B cell (primary cell): Measurements from ENCODE around the gene DNASE1L3. TPM values are rescaled to one million over a fixed set of nuclear protein-coding genes. Genes with fewer than 3 reads are reported as not detected.

ENCODE experiments used
- ATAC-seq: fragments of 200-7000 bp; cut with Tn5 transposase; one replicate; pipeline ENCODE4 v1.10.0; 2021; ENCODE audit warnings: low read depth, mild to moderate bottlenecking, moderate number of reproducible peaks, moderate library complexity
- CTCF ChIA-PET: fragments of 350-600 bp; sonication (Branson Sonifier 250); formaldehyde crosslinking; loops from one replicate; lab custom pipeline; 2021; ENCODE audit warnings: antibody characterized with exemption, inconsistent platforms; lab: Charles Lee
- POLR2A ChIA-PET: fragments of 350-600 bp; sonication (Branson Sonifier 250); formaldehyde crosslinking; loops from one replicate; lab custom pipeline; 2021; ENCODE audit warnings: antibody characterized with exemption; lab: Charles Lee
- DNase-seq: peaks from one replicate; pipeline ENCODE4 v3.0.0; 2013
- H2AFZ ChIP-seq: 2 replicates; pipeline ENCODE4 v1.6.1; 2012; ENCODE audit warnings: mild to moderate bottlenecking, low read depth, low read length; ENCODE audit not compliant: insufficient read depth, poor library complexity, severe bottlenecking
- H3K27ac ChIP-seq, 2 donors: 1 replicate in 1 of 2; 2 replicates in 1 of 2; pipeline ENCODE4 v1.5.1; 2012 to 2013; ENCODE audit warnings: low read length in 2 of 2, mild to moderate bottlenecking in 2 of 2, moderate library complexity in 1 of 2
- H3K27me3 ChIP-seq, 4 experiments: fragments of 200-600 bp in 1 of 4; sonication (generic) in 1 of 4; replicated peaks in 1 of 4; 1 replicate in 2 of 4; 2 replicates in 2 of 4; pipeline versions ENCODE4 v1.6.1 to v1.7.0; 2013 to 2016; ENCODE audit warnings: low read length in 3 of 4, mild to moderate bottlenecking in 2 of 4, mixed read lengths in 1 of 4, moderate library complexity in 1 of 4; ENCODE audit not compliant: insufficient read depth in 4 of 4, control insufficient read depth in 3 of 4; ENCODE audit errors: control extremely low read depth in 1 of 4
- H3K36me3 ChIP-seq, 2 experiments: replicated peaks in 1 of 2; 1 replicate in 1 of 2; 2 replicates in 1 of 2; pipeline versions ENCODE4 v1.6.1 to v1.7.1; 2013; ENCODE audit warnings: low read length in 1 of 2; ENCODE audit not compliant: insufficient read depth in 2 of 2, control insufficient read depth in 1 of 2; ENCODE audit errors: control extremely low read depth in 1 of 2, extremely low read depth in 1 of 2
- H3K4me1 ChIP-seq, 2 donors: fragments of 200-600 bp in 1 of 2; sonication (generic) in 1 of 2; 1 replicate in 1 of 2; 2 replicates in 1 of 2; pipeline versions ENCODE4 v1.5.1 to v1.6.1; 2013 to 2017; ENCODE audit warnings: low read length in 2 of 2; ENCODE audit not compliant: control insufficient read depth in 2 of 2, insufficient read depth in 2 of 2
- H3K4me2 ChIP-seq: replicated peaks from 2 replicates; pipeline ENCODE3; 2012; ENCODE audit warnings: mild to moderate bottlenecking, low read depth, low read length; ENCODE audit not compliant: poor library complexity, severe bottlenecking
- H3K4me3 ChIP-seq, 5 experiments: fragments of 200-600 bp in 1 of 5; sonication (generic) in 1 of 5; 1 replicate in 3 of 5; 2 replicates in 2 of 5; pipeline versions ENCODE4 v1.5.1 to v1.7.0; 2011 to 2016; ENCODE audit warnings: low read length in 4 of 5, mild to moderate bottlenecking in 4 of 5, low read depth in 2 of 5, control low read depth in 1 of 5, moderate library complexity in 1 of 5; ENCODE audit not compliant: insufficient read depth in 1 of 5; ENCODE audit errors: control extremely low read depth in 1 of 5, extremely low read depth in 1 of 5
- H3K79me2 ChIP-seq: fragments of 200-600 bp; sonication (generic); one replicate; pipeline ENCODE4 v1.6.0; 2016; ENCODE audit warnings: low read length; ENCODE audit not compliant: control insufficient read depth, insufficient read depth
- H3K9ac ChIP-seq: fragments of 200-600 bp; sonication (generic); 2 replicates; pipeline ENCODE4 v1.6.1; 2017; ENCODE audit warnings: mild to moderate bottlenecking, low read length, moderate library complexity
- H3K9me3 ChIP-seq, 3 donors: one replicate each; pipeline versions ENCODE4 v1.6.1 to v1.7.1; 2013; ENCODE audit warnings: low read length in 2 of 3; ENCODE audit not compliant: control insufficient read depth in 2 of 3, insufficient read depth in 1 of 3; ENCODE audit errors: control extremely low read depth in 1 of 3
- H4K20me1 ChIP-seq: 2 replicates; pipeline ENCODE4 v1.6.0; 2012; ENCODE audit warnings: mild to moderate bottlenecking, low read length; ENCODE audit not compliant: insufficient read depth, control insufficient read depth, poor library complexity, severe bottlenecking
- H3K27ac Mint-ChIP-seq: one replicate; pipeline ENCODE4 v1.8.0; 2021; ENCODE audit warnings: mixed read lengths
- H3K27me3 Mint-ChIP-seq: one replicate; pipeline ENCODE4 v1.8.0; 2021; ENCODE audit warnings: mixed read lengths
- H3K4me1 Mint-ChIP-seq: one replicate; pipeline ENCODE4 v1.8.0; 2021; ENCODE audit warnings: mixed read lengths
- H3K4me3 Mint-ChIP-seq: one replicate; pipeline ENCODE4 v1.8.0; 2021; ENCODE audit warnings: mixed read lengths
- H3K9me3 Mint-ChIP-seq: one replicate; pipeline ENCODE4 v1.8.0; 2022; ENCODE audit warnings: mixed read lengths; ENCODE audit not compliant: insufficient read depth
- CTCF ChIP-seq: fragments of 200-600 bp; IDR thresholded peaks from one replicate; pipeline ENCODE4 v1.8.0; 2022; ENCODE audit warnings: antibody characterized with exemption, mild to moderate bottlenecking
- EZH2 ChIP-seq: IDR thresholded peaks from 2 replicates; pipeline ENCODE4 v1.6.1; 2012; ENCODE audit warnings: borderline replicate concordance, low read depth, mild to moderate bottlenecking, moderate library complexity, low read length; ENCODE audit not compliant: insufficient read depth, poor library complexity, severe bottlenecking
- WGBS: methylation state at CpG from one replicate; pipeline ENCODE4 v1.1.5; 2013; ENCODE audit warnings: missing lambda C conversion rate; ENCODE audit not compliant: insufficient coverage; 5-methylcytosine and 5-hydroxymethylcytosine counted together
- intact Hi-C: fragments of 100-400 bp; cut with micrococcal nuclease; formaldehyde crosslinking; loops from one replicate; pipeline ENCODE4 v1.10.0; 2022
- polyA plus RNA-seq: library from polyadenylated mRNA; depleted of rRNA; stranded (reverse); fragments of >200 nt; gene quantifications from 2 replicates; pipeline ENCODE4 v1.2.3, GENCODE V29; 2012
- total RNA-seq, 2 donors: library from RNA; stranded (reverse); fragments of 120-200 nt in 1 of 2; gene quantifications; 1 replicate in 1 of 2; 2 replicates in 1 of 2; pipeline versions ENCODE4 v1.2.3 to v1.2.4, GENCODE V29; 2013 to 2022

DNASE1L3 gene
- total and polyA plus RNA-seq, 2 donors (not counting 1 experiment from before 2014, with no cell fraction given): 0.39 to 2.6 TPM

GRCh38 chr3:58155838-58156237, 54.9 kb downstream of the DNASE1L3 start:
- H3K27me3 Mint-ChIP-seq: no peaks in the 10 kb centered on the region

More at GRCh38 chr3:58155838-58156237, 54.9 kb downstream of the DNASE1L3 start:
- Histone ChIP-seq H4K20me1 (no peaks in the 10 kb centered on the region), H3K36me3 (peaks cover 0 to 33% of the 10 kb centered on the region in 2 experiments), H3K4me2 (no peak overlapping the region), H3K27ac (no peak overlapping the region), H3K27me3 (no peaks in the 10 kb centered on the region), H3K9ac (no peak overlapping the region), H2AFZ (no peak overlapping the region), H3K9me3 (no peaks in the 10 kb centered on the region), H3K4me3 (no peak overlapping the region), H3K4me1 (no peaks in the 10 kb centered on the region), H3K79me2 (no peaks in the 10 kb centered on the region)
- no peaks in the 10 kb centered on the region for H3K9me3 Mint-ChIP-seq
- CTCF ChIA-PET: no interaction called here
- no peaks in the 10 kb centered on the region for H3K4me1 Mint-ChIP-seq
- no peak overlapping the region for H3K27ac Mint-ChIP-seq
- POLR2A ChIA-PET: no interaction called here
- no peak overlapping the region for H3K4me3 Mint-ChIP-seq
- WGBS: 97% methylated on average over 10 of the region's 10 CpGs
- no peak for DNase-seq
- ATAC-seq: no peak
- TF ChIP-seq CTCF (no peak), EZH2 (no peak)
- intact Hi-C loops: no loop called here
